HG03175 (cell line): ENCODE data around the gene OTOG.
A peak's percentile ranks its signal among the peaks of the same experiment; 100 is the strongest.

Experiments
- ATAC-seq: cut with Tn5 transposase; IDR thresholded peaks from one replicate; pipeline ENCODE4 v1.9.1; 2021; ENCODE audit warnings: mild to moderate bottlenecking, moderate library complexity; ENCODE audit not compliant: unreplicated experiment

The OTOG gene

DNA sequence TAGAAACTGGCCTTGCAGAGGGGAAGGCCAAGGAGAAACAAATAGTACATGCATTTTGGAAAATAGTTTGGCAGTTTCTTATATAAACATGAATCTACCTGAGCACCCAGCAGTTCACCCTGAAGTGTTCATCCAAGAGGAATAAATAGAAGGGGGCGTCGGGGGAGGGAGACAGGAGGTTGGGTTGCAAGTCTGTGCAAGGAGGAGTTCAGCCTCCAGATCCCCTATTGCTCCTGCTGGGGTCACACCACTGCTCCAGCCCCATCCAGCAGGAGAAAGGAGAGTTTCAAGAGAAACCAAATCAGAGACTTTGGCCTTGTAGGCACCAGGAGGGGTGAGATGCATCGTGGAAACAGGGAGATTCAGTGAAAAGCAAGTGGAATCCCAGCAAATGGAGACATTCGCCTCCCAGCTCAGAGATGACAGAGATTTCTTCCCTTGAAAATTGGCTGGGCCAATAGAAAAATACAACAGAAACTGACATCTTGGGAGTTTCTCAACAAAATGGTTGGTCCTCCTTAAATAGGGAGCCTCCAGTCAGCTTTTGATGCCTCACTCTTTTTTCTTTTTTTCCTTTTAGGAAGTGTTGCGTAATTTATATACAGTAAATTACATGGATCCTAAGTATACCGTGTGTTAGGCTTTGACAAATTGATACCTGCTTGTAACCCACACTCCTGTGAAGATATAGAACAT lies 34.1 kb downstream of the OTOG start:
- no peak for ATAC-seq

DNA sequence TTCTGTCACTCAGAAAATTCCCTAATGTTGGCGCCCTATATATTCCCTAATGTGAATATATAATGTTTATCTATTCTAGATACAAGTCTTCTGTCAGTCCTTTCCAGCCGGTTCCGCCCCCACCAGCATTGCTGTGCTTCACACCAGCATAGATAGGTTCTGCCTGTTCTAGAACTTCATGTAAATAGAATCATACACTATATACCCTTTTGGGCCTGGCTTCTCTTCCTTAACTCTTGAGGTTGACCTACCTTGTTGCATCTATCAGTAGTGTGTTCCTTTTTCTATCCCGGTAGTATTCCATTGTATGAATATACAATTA lies 34.6 kb downstream of the OTOG start:
- no peak for ATAC-seq

DNA sequence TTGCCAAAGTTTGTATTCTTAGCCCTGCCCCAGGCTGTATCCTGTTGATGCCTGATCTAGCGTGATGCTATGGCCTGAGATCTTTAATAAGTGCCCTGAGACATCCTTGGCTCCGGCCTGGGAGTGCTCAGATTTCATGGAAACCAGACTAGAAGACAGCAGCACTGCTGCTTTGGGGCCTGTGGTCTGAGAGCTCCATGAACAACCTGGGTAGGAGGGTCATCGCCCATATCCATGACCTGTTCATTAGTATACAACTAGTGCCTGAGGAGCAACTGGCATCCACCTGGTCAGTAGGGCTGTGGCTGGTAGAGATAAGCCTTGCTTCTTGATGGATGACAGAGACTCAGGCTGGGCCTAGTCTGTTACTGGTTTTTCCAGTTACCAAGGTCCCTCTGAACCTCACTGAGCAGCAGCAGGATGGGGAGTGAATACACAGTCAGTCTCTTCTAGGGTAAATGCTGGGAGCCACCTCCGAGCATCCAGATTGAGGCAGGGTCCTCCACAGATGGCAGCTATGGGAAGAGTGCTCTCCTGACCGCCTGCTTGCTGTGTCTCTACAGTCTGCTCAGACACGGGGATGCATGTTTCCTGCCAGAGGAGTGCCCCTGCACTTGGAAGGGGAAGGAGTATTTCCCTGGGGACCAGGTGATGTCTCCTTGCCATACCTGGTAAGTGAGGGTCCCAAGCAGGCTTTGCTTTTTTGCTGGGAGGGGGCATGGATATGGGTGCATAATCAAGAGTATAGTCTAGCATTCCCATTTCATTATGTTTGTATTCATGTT lies 39.0 kb downstream of the OTOG start:
- ATAC-seq = no peak

DNA sequence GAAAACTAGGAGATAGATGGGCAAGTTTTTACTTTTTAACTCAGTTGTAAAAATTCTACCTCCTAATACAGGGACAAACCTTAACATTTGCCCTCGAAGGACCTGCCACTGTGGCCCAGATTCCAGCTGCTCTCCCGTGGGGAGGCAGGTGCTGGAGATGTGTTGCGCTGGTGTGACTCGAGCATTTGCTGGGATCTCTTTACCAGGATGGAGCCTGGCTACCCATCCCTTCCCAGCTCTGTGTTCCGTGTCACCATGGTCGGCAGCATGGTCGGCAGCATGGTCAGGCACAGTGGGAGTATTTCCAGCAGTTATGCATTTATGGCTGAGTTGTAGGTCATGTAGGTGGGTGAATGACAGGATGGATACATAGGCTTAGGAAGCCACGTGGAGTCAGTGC lies 41.1 kb downstream of the OTOG start:
- ATAC-seq = no peak

DNA sequence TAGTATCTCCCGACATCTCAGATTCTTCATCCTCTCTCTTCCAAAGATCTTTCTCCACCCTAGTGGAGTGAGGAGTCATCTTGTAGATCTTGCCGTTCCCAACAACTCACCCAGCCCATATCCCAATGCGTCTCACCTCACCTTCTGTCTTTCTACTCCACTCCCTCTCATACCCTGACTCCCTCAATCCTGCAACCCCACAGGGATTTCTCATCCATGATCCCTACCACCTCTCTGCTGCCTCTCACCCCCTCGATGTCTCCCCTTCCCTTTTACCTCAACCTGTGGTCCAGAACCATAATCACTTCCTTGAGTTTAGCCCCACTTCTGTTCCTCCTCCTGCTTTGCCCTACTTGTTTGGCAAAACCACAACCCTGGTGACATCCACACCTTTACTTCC lies 41.7 kb downstream of the OTOG start:
- no peak for ATAC-seq

DNA sequence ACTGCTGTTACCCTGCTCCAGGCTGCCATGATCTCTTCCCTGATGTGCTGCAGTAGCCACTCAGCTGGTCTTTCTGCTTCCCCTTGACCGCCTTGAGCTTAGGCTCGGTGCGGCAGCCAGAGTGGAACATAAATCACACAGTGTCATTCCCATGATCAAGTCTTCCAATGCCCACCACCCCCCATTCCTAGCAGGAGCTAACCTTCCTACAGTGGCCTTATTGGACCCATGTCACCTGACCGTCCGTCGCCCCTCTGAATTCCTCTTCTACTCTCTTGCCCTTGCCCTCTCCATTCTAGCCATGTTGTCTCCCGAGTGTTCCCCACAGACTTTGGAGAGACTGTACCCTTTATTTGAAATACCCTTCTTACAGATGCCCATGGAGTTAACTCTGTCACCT lies 43.4 kb downstream of the OTOG start:
- no peak for ATAC-seq

DNA sequence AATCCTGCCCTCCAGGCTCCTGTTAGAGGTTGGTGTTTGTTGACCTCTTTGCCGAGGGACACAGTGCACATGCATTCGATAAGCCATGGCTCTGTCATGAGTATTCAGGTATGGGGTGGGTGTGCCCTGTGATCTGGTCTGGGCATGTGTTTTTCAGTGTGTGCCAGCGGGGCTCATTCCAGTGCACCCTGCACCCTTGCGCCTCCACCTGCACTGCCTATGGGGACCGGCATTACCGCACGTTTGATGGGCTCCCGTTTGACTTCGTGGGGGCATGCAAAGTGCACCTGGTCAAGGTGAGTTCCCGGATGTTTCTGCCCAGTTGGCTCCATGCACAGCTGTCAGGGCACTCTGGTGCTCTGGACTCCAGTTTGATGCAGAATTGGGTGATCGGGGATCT lies 44.2 kb downstream of the OTOG start:
- ATAC-seq = no peak

DNA sequence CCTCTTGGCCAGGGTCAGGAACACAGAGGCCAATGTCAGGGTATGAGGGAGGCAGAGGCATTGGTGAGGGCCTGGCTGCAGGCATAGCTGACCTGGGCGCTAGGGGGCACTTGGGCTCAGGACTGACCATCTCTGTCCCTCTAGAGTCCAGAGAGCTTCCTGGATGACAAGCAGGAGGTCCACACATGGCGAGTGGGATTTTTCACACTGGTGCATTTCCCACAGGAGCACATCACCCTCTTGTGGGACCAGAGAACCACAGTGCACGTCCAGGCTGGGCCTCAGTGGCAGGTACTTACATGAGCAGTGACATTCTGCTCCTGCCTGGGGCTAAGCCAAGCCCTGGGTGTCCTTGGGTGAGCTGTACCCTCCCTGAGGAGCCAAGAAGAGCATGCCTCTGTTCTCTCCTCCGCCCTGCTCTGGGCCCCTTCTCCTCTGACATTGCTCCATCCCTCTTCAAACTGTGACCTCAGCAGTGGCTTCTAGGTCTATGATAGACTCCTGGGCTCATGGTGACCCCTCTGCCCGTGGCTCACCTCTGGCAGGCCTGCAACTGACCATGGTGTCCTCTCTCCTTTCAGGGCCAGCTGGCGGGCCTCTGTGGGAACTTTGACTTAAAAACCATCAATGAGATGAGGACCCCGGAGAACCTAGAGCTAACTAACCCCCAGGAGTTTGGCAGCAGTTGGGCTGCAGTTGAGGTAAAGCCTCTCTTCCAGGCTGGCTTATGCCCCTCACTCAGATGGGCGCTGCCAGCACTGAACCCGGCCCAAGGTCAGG lies 46.6 kb downstream of the OTOG start:
- ATAC-seq = no peak

DNA sequence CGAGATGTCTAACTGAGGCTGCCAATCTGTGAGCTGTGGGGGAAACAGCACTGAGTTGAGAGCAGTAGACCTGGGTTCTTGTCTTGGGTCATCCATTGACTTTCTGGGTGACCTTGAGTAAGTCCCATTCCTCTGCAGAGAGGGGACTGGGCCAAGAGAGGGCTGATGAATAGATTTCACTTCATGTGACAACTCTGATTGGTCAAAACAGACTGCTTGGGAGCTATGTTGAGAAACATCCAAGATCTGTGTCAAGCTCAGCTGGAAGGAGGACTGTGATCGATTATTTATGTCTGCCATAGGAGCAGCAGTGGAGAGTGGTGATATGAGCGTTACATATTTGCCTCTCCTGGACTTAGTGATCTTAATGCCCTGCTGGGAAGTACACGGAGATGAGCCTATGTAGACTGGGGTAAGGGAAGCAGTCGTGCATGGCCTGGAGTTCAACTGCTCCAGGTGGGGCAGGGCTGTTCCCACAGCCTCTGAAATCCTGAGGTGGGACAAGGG lies 47.7 kb downstream of the OTOG start:
- ATAC-seq = no peak

DNA sequence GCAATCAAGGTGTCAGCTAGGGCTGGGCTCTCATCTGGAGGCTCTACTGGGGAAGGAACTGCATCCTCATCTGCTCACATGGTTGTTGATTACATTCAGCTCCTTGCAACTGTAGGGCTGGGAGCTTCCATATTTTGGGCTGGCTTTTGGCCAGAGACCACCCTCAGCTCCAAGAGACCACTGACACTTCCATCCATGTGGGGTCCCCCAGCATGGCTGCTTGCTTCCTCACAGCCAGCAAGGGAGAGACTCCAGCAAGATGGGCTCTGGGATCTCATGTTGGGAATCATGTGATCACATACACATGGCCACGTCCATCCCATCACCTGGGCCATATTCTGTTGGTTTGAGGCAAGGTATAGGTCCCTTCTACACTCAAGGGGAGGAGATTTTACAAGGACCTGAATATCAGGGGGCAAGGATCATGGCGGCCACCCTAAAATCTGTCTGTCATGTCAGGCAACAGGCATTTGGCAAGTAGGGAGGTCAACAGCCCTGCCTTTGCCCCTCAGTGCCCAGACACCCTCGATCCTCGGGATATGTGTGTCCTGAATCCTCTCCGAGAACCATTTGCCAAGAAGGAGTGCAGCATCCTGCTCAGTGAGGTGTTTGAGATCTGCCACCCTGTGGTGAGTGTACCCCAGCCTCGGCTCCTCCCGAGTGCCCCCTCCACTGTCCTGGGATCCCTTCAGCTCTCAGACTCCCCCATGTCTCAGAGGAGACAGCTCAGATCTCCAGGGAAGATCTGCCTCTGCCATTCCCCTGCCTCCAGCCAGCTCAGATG lies 48.7 kb downstream of the OTOG start:
- ATAC-seq = no peak

DNA sequence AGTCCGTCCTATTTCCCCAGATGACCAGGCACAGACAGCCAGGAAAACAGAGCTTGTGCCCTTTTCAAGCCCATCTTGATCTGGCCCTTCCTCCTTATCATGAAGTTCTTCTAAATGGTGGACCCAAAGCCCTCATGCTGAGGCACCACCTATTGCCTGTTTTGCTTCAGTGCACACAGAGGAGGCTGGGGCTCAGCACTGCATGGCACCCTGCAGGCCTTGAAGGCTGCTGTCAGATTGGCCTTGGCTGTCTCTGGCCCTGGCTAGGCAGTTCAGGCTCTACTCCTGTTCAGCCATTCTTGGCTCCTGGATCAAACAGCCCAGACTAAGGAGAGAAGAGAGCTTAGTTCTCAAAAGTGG lies 49.2 kb downstream of the OTOG start:
- no peak for ATAC-seq

DNA sequence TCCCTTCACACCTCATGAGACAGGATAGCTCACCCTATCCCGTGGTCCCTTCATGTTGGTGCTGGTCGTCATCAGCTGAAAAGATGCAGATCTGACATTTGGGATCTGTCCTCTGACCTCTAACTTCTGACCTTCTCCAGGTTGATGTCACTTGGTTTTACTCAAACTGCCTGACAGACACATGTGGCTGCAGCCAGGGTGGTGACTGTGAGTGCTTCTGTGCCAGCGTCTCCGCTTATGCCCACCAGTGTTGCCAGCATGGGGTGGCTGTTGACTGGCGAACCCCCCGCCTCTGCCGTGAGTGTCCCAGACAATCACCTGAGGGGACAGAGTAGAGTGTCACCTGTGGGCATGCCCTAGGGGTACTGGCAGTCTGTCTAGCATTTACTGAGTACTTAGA lies 49.7 kb downstream of the OTOG start:
- ATAC-seq = no peak

DNA sequence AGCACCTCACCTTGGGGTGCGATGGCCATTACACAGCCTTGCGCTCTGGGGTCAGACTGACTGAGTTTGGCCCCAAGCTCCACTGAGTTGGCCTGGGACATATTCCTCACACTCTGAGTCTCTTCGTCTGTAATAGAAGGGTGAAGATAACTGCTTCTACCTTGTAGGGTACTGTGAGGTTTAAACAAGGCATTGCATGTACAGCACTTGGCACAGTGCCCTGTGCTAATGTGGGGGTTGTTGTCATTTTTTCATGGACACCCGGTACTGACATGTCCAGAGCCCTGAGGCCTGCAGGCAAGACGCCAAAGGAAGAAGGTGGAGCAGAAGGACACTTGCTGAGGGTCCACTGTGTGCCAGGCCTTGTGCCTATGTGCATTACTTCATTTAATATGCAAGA lies 50.7 kb downstream of the OTOG start:
- ATAC-seq = no peak

DNA sequence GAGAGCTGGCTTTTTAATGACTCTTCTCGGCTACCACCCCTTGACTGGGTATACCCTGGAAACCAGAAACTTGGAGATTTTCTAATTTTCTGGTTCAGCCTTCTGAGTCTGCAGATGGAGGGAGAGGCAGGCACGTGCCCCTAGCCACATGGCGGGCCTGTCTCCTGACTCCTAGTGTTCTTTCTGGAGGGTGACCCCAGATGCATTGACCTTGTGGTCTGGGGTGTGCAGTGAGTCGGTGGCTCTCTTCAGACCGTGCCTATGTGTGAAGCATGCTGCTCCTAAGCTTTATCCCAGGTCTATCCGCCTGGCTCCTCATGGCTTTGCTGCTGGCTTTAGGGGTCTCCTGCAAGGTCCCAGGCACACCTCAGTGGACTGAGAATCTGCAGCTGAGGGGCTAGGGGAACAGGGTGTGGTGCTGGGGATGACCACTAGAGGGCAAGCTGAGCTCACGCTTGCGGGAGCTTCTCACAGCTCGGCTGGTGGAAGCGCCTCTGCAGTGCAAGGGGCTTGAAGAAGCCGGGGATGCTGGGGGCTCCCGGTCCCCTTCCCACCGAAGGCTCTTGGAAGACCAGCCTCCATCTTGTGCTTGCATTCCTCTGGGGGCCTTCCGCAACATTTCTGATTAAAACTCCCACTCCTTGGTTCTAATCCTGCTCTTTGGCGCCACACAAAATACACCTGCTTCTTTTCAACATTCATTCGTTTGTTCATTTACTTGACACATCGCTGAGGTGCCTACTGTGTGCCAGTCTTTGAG lies 51.8 kb downstream of the OTOG start:
- ATAC-seq = peak; percentile 88

DNA sequence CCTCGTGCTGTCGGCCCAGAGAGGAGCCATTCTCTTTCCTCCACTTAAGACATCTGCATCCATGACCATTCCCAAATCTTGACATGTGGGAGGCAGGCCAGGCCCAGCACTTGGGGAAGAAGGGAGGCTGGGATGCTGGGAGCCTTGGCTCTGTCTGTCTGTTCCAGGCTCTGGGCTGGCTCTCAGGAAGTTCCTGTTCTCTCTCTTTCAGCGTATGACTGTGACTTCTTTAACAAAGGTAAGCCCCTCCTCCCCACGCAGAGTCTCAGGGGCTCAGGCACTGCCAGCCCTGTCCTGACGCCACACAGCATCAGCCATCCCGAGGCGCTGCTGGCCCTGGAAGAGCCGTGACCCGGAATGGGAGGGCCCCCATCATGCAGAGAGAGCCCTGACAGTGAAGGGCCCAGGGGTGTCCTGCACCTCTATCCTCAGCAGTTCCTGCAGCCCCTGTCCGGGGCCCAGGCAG lies 52.4 kb downstream of the OTOG start:
- ATAC-seq = no peak

DNA sequence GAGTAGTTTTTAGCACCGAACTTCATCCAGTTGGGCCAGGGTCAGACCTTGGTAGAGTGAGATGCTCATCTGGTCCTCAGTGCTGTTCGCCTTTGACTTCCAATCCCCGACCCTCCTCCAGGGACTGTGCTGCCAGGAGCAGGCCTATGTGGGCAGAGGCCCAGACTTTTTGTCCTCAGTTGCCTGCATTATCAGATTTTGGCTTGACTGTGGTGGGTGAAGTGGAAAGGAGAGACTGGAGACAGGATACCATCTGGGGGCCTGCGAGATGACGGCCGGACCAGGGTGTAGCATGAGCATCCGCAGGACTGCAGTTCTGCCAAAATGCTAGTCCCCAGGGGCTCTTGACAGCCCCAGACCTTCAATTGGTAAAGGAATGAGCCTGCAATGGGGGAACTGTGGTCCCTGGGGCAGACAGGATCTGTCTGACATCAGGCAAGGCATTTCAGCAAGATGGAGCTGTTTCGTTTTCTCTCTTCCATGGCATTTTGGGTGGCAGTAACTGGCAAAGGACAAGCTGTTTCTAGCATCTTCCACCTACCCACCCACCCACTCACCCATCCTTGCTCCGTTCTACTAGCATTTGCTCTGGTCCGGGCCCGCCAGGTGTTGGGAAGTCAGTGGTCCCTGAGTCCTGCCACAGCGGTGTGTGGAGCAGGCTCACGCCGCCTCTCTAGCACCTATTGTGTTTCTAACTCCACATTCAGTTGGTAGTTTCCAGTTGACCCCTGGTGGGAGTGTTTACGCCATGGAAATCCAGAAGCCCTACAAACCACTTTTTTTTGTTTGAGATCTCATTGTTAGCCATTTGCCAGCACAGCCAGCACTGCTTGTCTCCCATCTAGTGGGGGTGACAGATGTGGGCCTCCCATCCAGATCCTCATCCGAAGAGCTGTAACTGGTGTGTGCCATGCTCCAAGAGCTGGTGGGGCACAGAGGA lies 53.5 kb downstream of the OTOG start:
- no peak for ATAC-seq

DNA sequence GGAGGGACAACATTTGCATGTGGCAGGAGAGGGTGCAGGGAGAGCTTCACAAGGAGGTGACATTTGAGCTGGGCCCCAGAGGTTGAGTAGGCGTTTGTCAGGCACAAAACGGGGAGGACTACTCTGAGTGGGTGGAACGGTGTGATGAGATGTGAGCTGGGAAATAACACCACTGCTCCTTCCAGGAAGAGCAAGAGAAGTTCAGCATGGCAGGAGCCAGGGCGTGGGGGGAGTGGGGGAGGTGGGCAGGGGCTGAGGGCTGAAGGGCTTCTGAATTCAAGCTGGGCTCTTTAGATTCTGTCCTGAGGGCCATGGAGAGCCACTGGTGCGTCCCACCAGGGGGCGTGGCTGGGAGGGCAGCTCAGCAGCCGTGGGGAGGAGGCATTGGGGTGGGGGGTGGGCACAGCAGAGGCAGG lies 54.2 kb downstream of the OTOG start:
- ATAC-seq = no peak

DNA sequence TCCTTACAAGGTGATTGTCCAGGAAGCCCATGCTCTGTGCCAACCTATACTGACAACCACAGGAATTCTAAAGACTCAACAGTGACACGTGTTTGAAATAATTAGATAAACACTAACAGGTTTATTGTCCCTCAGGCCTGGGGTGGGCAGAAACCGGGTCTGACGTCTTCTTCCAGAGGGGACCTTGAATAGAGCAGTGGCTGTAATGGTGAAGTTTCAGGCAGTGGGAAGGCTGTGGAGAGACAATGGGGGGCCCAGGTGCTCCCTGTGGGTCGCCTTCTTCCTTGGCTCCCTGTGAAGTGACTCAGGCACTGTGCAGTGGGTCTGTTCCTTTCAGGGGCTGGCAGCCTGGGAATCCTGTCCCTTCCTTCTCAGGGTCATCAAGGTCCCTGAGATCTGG lies 54.6 kb downstream of the OTOG start:
- no peak for ATAC-seq
